HFFc6 (cell line): ENCODE data around the gene CCR5. TPM values are rescaled to one million over a fixed set of nuclear protein-coding genes. Genes with fewer than 3 reads are reported as not detected.

Experiments
- DNase-seq: peaks from one replicate; pipeline ENCODE4 v3.0.0-alpha.2; 2018
- H3K27ac Mint-ChIP-seq: 2 replicates; pipeline ENCODE4 v1.8.0; 2020; ENCODE audit warnings: mild to moderate bottlenecking, mixed read lengths
- H3K27me3 Mint-ChIP-seq: 2 replicates; pipeline ENCODE4 v1.8.0; 2021; ENCODE audit warnings: mild to moderate bottlenecking, moderate library complexity, mixed read lengths; ENCODE audit not compliant: insufficient read depth
- H3K36me3 Mint-ChIP-seq: 2 replicates; pipeline ENCODE4 v1.8.0; 2021; ENCODE audit warnings: low read depth, mixed read lengths
- H3K4me1 Mint-ChIP-seq: 2 replicates; pipeline ENCODE4 v1.8.0; 2020; ENCODE audit warnings: low read depth, mixed read lengths
- H3K4me3 Mint-ChIP-seq: 2 replicates; pipeline ENCODE4 v1.8.0; 2020; ENCODE audit warnings: mild to moderate bottlenecking, moderate library complexity, mixed read lengths
- H3K9me3 Mint-ChIP-seq: 2 replicates; pipeline ENCODE4 v1.8.0; 2020; ENCODE audit warnings: mild to moderate bottlenecking, mixed read lengths
- total RNA-seq, 6 experiments: library from RNA; stranded (reverse); fragmentation: NEBNext Ultra II Directional; extraction: Animal tissue kit (Norgen Biotek cat#: 25700); gene quantifications; 2 replicates in 1 of 6; 3 replicates in 5 of 6; pipeline ENCODE4 v1.2.3, GENCODE V29; 2021
- TF ChIP-seq, protein P1 (sequence below): fragments of 200-600 bp; sonication (generic); IDR thresholded peaks from 2 replicates; pipeline ENCODE4 v1.5.0; 2021; ENCODE audit warnings: antibody characterized with exemption, mild to moderate bottlenecking

CCR5 gene
- total RNA-seq, 6 experiments from 2014 or later, result not detected

- DNase-seq, result no peak
- H3K9me3 Mint-ChIP-seq, result no peaks in the 10 kb centered on the region
- no peak overlapping the region for H3K4me3 Mint-ChIP-seq
- no peak overlapping the region for H3K27ac Mint-ChIP-seq
- TF ChIP-seq, protein P1, sequence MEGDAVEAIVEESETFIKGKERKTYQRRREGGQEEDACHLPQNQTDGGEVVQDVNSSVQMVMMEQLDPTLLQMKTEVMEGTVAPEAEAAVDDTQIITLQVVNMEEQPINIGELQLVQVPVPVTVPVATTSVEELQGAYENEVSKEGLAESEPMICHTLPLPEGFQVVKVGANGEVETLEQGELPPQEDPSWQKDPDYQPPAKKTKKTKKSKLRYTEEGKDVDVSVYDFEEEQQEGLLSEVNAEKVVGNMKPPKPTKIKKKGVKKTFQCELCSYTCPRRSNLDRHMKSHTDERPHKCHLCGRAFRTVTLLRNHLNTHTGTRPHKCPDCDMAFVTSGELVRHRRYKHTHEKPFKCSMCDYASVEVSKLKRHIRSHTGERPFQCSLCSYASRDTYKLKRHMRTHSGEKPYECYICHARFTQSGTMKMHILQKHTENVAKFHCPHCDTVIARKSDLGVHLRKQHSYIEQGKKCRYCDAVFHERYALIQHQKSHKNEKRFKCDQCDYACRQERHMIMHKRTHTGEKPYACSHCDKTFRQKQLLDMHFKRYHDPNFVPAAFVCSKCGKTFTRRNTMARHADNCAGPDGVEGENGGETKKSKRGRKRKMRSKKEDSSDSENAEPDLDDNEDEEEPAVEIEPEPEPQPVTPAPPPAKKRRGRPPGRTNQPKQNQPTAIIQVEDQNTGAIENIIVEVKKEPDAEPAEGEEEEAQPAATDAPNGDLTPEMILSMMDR, result no peak
- peaks cover 12% of the 10 kb centered on the region for H3K27me3 Mint-ChIP-seq
- peaks cover 14% of the 10 kb centered on the region for H3K4me1 Mint-ChIP-seq
- no peaks in the 10 kb centered on the region for H3K36me3 Mint-ChIP-seq
Measured at GRCh38 chr3:46422617-46423016, 51.9 kb downstream of the CCR5 start.

DNA sequence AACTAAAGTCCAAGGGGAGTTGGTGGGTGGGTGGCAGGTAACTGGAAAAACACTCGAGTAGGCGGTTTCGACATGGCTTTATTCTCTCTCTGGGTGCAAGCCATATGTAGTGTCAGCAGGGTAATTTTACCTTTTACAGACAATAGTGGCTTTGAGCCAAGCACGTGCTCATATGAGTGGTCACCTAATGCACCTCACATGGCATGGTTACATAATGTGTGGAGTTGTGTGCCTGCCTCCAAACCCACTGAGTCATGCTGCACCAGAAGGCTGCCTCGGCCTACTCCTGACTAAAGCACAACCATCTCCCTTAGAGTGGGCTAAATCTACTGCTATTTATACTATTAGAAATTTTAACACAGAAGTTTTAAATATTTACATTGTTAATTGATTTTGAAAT lies 52.8 kb downstream of the CCR5 start:
- Mint-ChIP-seq H3K27me3 (peaks cover 9% of the 10 kb centered on the region), H3K4me1 (peaks cover 14% of the 10 kb centered on the region), H3K27ac (no peak overlapping the region), H3K4me3 (no peak overlapping the region), H3K9me3 (no peaks in the 10 kb centered on the region), H3K36me3 (no peaks in the 10 kb centered on the region)
- no peak for DNase-seq
- TF ChIP-seq, protein P1, result no peak

Other genes starting within 250 kb of the CCR5 start
- not detected for gene CCR1, start 162.6 kb upstream of the CCR5 start, total RNA-seq
- not detected for gene CCR3, start 128.5 kb upstream of the CCR5 start, total RNA-seq
- not detected for gene CCR2, start 16.8 kb upstream of the CCR5 start, total RNA-seq
- under 1 TPM in 2 of 6 experiments, not detected in 4; 0.12 to 0.21 TPM for gene CCRL2, start 36.3 kb downstream of the CCR5 start, total RNA-seq
- under 1 TPM in 1 of 6 experiments, not detected in 5; 0.40 TPM for gene LTF, start 94.0 kb downstream of the CCR5 start, total RNA-seq
- gene RTP3, start 127.0 kb downstream of the CCR5 start, total RNA-seq, result not detected
- gene LRRC2, start 195.4 kb downstream of the CCR5 start, total RNA-seq, result under 1 TPM; 0.19 to 0.56 (median 0.37) TPM
- gene FAM240A, start 241.6 kb downstream of the CCR5 start, total RNA-seq, result not detected